HCT116 (cell line): Measurements from ENCODE around the gene CATSPERZ. TPM values are rescaled to one million over a fixed set of nuclear protein-coding genes. Genes with fewer than 3 reads are reported as not detected.

ENCODE experiments used
- microRNA-seq: library from miRNA; unstranded; fragments of <30 nt; microRNA quantifications from one replicate; pipeline ENCODE4, GENCODE V29; 2016; ENCODE audit warnings: borderline number of aligned reads
- total RNA-seq: library from RNA; stranded (reverse); gene quantifications from one replicate; pipeline ENCODE4 v1.2.1, GENCODE V29; 2021; ENCODE audit not compliant: unreplicated experiment

CATSPERZ gene
- total RNA-seq, 1 experiment from 2014 or later = 1.7 TPM

Small RNAs within 50 kb of the gene (microRNA-seq; reads per million reads assigned to microRNA genes)
- gene MIR7155 = 1.6 reads per million

Other genes starting within 250 kb of the CATSPERZ start
- gene MACROD1, start 134.2 kb upstream of the CATSPERZ start, total RNA-seq = 61.1 TPM
- gene STIP1, start 114.2 kb upstream of the CATSPERZ start, total RNA-seq = 336 TPM
- gene FERMT3, start 93.6 kb upstream of the CATSPERZ start, total RNA-seq = 4.3 TPM
- 43.2 TPM for gene TRPT1, start 74.2 kb upstream of the CATSPERZ start, total RNA-seq
- gene NUDT22, start 74.1 kb upstream of the CATSPERZ start, total RNA-seq = 70.9 TPM
- 25.8 TPM for gene DNAJC4, start 69.8 kb upstream of the CATSPERZ start, total RNA-seq
- 47.5 TPM for gene VEGFB, start 65.8 kb upstream of the CATSPERZ start, total RNA-seq
- gene FKBP2, start 59.3 kb upstream of the CATSPERZ start, total RNA-seq = 69.2 TPM
- 332 TPM for gene PPP1R14B, start 53.4 kb upstream of the CATSPERZ start, total RNA-seq
- gene PLCB3, start 48.8 kb upstream of the CATSPERZ start, total RNA-seq = 106 TPM
- gene BAD, start 15.7 kb upstream of the CATSPERZ start, total RNA-seq = 51.9 TPM
- 24.4 TPM for gene GPR137, start 14.5 kb upstream of the CATSPERZ start, total RNA-seq
- gene KCNK4, start 9.1 kb upstream of the CATSPERZ start, total RNA-seq = not detected
- 62.7 TPM for gene ESRRA, start 5.2 kb downstream of the CATSPERZ start, total RNA-seq
- 328 TPM for gene TRMT112, start 17.2 kb downstream of the CATSPERZ start, total RNA-seq
- 267 TPM for gene PRDX5, start 17.8 kb downstream of the CATSPERZ start, total RNA-seq
- gene CCDC88B, start 39.8 kb downstream of the CATSPERZ start, total RNA-seq = 14.7 TPM
- gene RPS6KA4, start 58.8 kb downstream of the CATSPERZ start, total RNA-seq = 67.3 TPM